ENCODE results near the gene TMEM30B. TPM values are rescaled to one million over a fixed set of nuclear protein-coding genes. Genes with fewer than 3 reads are reported as not detected.

Gene TMEM30B
- total and polyA plus RNA-seq, 2 of the 13 experiments (the other 11 are each of a cell fraction or from before 2014, with no cell fraction given): not detected

DNA sequence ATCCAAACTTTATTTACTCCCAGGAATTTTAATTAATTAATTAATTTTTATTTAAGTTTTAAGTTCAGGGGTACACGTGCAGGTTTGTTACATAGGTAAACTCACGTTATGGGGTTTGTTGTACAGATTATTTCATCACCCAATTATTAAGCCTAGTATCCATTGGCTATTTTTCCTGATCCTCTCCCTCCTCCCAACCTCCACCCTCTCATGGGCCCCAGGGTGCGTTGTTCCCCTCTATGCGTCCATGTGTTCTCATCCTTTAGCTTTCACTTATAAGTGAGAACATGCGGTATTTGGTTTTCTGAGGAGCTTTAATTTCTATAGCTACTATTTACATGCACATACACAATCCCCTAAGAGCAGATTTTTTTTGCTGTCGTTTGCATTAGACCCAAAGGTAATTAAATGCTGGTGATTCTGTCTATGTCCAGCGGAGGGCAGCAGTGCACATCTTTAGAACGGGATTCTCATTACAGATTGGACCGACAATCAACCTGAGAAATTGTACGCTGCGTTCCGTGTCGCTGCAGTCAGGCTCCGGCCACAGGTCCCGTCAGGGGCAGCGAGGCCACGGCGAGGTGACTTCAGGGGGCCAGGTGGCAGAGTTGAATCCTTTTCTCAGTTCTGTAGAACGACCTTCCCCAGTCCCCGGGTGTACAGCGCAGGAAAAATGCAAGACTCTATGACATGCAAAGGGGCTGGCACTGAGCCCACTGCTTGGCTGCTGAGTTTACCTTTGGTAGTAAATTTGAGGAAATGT is 11.6 kb downstream of the TMEM30B start (continued):
- TF ChIP-seq, protein P1, sequence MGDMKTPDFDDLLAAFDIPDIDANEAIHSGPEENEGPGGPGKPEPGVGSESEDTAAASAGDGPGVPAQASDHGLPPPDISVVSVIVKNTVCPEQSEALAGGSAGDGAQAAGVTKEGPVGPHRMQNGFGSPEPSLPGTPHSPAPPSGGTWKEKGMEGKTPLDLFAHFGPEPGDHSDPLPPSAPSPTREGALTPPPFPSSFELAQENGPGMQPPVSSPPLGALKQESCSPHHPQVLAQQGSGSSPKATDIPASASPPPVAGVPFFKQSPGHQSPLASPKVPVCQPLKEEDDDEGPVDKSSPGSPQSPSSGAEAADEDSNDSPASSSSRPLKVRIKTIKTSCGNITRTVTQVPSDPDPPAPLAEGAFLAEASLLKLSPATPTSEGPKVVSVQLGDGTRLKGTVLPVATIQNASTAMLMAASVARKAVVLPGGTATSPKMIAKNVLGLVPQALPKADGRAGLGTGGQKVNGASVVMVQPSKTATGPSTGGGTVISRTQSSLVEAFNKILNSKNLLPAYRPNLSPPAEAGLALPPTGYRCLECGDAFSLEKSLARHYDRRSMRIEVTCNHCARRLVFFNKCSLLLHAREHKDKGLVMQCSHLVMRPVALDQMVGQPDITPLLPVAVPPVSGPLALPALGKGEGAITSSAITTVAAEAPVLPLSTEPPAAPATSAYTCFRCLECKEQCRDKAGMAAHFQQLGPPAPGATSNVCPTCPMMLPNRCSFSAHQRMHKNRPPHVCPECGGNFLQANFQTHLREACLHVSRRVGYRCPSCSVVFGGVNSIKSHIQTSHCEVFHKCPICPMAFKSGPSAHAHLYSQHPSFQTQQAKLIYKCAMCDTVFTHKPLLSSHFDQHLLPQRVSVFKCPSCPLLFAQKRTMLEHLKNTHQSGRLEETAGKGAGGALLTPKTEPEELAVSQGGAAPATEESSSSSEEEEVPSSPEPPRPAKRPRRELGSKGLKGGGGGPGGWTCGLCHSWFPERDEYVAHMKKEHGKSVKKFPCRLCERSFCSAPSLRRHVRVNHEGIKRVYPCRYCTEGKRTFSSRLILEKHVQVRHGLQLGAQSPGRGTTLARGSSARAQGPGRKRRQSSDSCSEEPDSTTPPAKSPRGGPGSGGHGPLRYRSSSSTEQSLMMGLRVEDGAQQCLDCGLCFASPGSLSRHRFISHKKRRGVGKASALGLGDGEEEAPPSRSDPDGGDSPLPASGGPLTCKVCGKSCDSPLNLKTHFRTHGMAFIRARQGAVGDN (CRISPR knock-in tag; IDR thresholded peaks at IDR 0.05): peak; percentile 52
- 0 out of 2 replicates have a peak, but pooled peaks have one; percentile 28 for TF ChIP-seq RXRA (CRISPR knock-in tag; IDR thresholded peaks at IDR 0.05)
- no peak for TF ChIP-seq E2F5 (CRISPR knock-in tag; conservative IDR thresholded peaks at IDR 0.05)
- TF ChIP-seq MAFK (conservative IDR thresholded peaks at IDR 0.05 in 1 of 2, IDR thresholded peaks at IDR 0.05 in 1 of 2; ENCODE audit: low read length in 2 of 2): peak; percentile 48 to 68; a peak in 3 of 4 replicates
- no peak for TF ChIP-seq FOXK2 (IDR thresholded peaks at IDR 0.05)
- TF ChIP-seq STAG1 (CRISPR knock-in tag; IDR thresholded peaks at IDR 0.05): peak; percentile 85
- TF ChIP-seq, protein P2, sequence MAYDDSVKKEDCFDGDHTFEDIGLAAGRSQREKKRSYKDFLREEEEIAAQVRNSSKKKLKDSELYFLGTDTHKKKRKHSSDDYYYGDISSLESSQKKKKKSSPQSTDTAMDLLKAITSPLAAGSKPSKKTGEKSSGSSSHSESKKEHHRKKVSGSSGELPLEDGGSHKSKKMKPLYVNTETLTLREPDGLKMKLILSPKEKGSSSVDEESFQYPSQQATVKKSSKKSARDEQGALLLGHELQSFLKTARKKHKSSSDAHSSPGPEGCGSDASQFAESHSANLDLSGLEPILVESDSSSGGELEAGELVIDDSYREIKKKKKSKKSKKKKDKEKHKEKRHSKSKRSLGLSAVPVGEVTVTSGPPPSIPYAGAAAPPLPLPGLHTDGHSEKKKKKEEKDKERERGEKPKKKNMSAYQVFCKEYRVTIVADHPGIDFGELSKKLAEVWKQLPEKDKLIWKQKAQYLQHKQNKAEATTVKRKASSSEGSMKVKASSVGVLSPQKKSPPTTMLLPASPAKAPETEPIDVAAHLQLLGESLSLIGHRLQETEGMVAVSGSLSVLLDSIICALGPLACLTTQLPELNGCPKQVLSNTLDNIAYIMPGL (CRISPR knock-in tag; IDR thresholded peaks at IDR 0.05; ENCODE audit: borderline replicate concordance in 1 of 2, low read depth in 1 of 2): peak in 1 of 2 experiments; percentile 37; a peak in 1 of 4 replicates
- no peak for TF ChIP-seq NR2F1 (CRISPR knock-in tag; IDR thresholded peaks at IDR 0.05)
- no peak for TF ChIP-seq SMYD3 (CRISPR knock-in tag; IDR thresholded peaks at IDR 0.05)
- TF ChIP-seq MAFF (IDR thresholded peaks at IDR 0.05; ENCODE audit: low read depth, low read length): peak; percentile 69
- peak; percentile 42; the same call in 1 of the 2 replicates for TF ChIP-seq BORCS8-MEF2B (CRISPR knock-in tag; IDR thresholded peaks at IDR 0.05)
- TF ChIP-seq NBN (conservative IDR thresholded peaks at IDR 0.05): no peak
- TF ChIP-seq ZNF430 (CRISPR knock-in tag; IDR thresholded peaks at IDR 0.05): no peak
- TF ChIP-seq, protein P3, sequence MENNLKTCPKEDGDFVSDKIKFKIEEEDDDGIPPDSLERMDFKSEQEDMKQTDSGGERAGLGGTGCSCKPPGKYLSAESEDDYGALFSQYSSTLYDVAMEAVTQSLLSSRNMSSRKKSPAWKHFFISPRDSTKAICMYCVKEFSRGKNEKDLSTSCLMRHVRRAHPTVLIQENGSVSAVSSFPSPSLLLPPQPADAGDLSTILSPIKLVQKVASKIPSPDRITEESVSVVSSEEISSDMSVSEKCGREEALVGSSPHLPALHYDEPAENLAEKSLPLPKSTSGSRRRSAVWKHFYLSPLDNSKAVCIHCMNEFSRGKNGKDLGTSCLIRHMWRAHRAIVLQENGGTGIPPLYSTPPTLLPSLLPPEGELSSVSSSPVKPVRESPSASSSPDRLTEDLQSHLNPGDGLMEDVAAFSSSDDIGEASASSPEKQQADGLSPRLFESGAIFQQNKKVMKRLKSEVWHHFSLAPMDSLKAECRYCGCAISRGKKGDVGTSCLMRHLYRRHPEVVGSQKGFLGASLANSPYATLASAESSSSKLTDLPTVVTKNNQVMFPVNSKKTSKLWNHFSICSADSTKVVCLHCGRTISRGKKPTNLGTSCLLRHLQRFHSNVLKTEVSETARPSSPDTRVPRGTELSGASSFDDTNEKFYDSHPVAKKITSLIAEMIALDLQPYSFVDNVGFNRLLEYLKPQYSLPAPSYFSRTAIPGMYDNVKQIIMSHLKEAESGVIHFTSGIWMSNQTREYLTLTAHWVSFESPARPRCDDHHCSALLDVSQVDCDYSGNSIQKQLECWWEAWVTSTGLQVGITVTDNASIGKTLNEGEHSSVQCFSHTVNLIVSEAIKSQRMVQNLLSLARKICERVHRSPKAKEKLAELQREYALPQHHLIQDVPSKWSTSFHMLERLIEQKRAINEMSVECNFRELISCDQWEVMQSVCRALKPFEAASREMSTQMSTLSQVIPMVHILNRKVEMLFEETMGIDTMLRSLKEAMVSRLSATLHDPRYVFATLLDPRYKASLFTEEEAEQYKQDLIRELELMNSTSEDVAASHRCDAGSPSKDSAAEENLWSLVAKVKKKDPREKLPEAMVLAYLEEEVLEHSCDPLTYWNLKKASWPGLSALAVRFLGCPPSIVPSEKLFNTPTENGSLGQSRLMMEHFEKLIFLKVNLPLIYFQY (CRISPR knock-in tag; IDR thresholded peaks at IDR 0.05; ENCODE audit: borderline replicate concordance): no peak
- TF ChIP-seq PCBP2 (optimal IDR thresholded peaks at IDR 0.05; ENCODE audit: low read depth, low read length, poor library complexity, severe bottlenecking): no peak
- TF ChIP-seq, protein P4, sequence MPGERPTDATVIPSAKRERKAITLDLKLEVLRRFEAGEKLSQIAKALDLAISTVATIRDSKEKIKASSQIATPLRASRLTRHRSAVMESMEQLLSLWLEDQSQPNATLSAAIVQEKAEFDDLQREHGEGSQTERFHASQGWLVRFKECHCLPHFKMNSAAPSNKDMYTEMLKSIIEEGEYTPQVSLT (CRISPR knock-in tag; IDR thresholded peaks at IDR 0.05; ENCODE audit: borderline replicate concordance, low read depth): no peak
- TF ChIP-seq ZBTB3 (CRISPR knock-in tag; IDR thresholded peaks at IDR 0.05; ENCODE audit: borderline replicate concordance, low read depth): no peak

Measured in HepG2 (cell line).